IPS DF 19.7 (cell line): Measurements from ENCODE around the gene CD3G.
"Not testable (repeated sequence)": the region's sequence is repeated elsewhere in the genome, so short reads cannot be mapped to it uniquely, and the experiment has no call there.

ENCODE experiments used
- DNase-seq: peaks from one replicate; pipeline ENCODE4 v3.0.0-alpha.2; 2013; ENCODE audit warnings: low read depth, low spot score

Gene CD3G

GRCh38 chr11:118375978-118376377, 31.8 kb downstream of the CD3G start:
- DNase-seq = no peak

GRCh38 chr11:118379497-118379896, 35.4 kb downstream of the CD3G start:
- DNase-seq = no peak

GRCh38 chr11:118380571-118380970, 36.4 kb downstream of the CD3G start:
- no peak for DNase-seq

GRCh38 chr11:118382954-118383353, 38.8 kb downstream of the CD3G start:
- no peak for DNase-seq

- no peak for DNase-seq
These were observed 39.5 kb downstream of the CD3G start for GRCh38 chr11:118383657-118384056.

GRCh38 chr11:118396097-118396501, 52.0 kb downstream of the CD3G start:
- DNase-seq = no peak

- no peak for DNase-seq
These were observed 53.3 kb downstream of the CD3G start for GRCh38 chr11:118397448-118397847.

- DNase-seq = no peak
These were observed 54.8 kb downstream of the CD3G start for GRCh38 chr11:118398791-118399559.

GRCh38 chr11:118401151-118401879, 57.2 kb downstream of the CD3G start, which contains the start of gene ATP5MG:
ATP5MG (plus strand) TSS chr11:118401606; CDS start chr11:118401666, 60 bp downstream.
- DNase-seq = peak; percentile 33

- no peak for DNase-seq
These were observed 57.9 kb downstream of the CD3G start for GRCh38 chr11:118401880-118402590.

- not testable (repeated sequence) for DNase-seq
These were observed 58.5 kb downstream of the CD3G start for GRCh38 chr11:118402594-118402993.
